Natural killer cell (primary cell): ENCODE measurements around the gene DCHS2. TPM values are rescaled to one million over a fixed set of nuclear protein-coding genes. Genes with fewer than 3 reads are reported as not detected.

ENCODE experiments used
- ATAC-seq, 3 donors: fragments of 150-1000 bp in 2 of 3; fragments of 200-7000 bp in 1 of 3; cut with Tn5 transposase; 1 replicate in 1 of 3; 2 replicates in 2 of 3; pipeline ENCODE4 v1.10.0; 2021; ENCODE audit warnings: mild to moderate bottlenecking in 2 of 3, moderate library complexity in 2 of 3
- DNase-seq, 2 donors: peaks; one replicate each; pipeline versions ENCODE4 v3.0.0 to v3.0.0-alpha.2; 2013 to 2021; ENCODE audit warnings: mixed read lengths in 1 of 2
- H3K27ac ChIP-seq: one replicate; pipeline ENCODE4 v1.5.1; 2013; ENCODE audit warnings: mild to moderate bottlenecking, low read length
- H3K27me3 ChIP-seq: one replicate; pipeline ENCODE4 v1.6.1; 2013; ENCODE audit warnings: low read length; ENCODE audit not compliant: control insufficient read depth, insufficient read depth
- H3K36me3 ChIP-seq: one replicate; pipeline ENCODE4 v1.6.1; 2013; ENCODE audit warnings: low read length; ENCODE audit not compliant: control insufficient read depth, insufficient read depth
- H3K4me1 ChIP-seq: one replicate; pipeline ENCODE4 v1.6.1; 2013; ENCODE audit warnings: low read length; ENCODE audit not compliant: control insufficient read depth, insufficient read depth
- H3K4me3 ChIP-seq: one replicate; pipeline ENCODE4 v1.5.1; 2013; ENCODE audit warnings: low read length
- H3K9me3 ChIP-seq: one replicate; pipeline ENCODE4 v1.6.1; 2013; ENCODE audit warnings: low read length; ENCODE audit not compliant: control insufficient read depth, insufficient read depth
- H3K27ac Mint-ChIP-seq, 2 donors: one replicate each; pipeline ENCODE4 v1.8.0; 2022; ENCODE audit warnings: mild to moderate bottlenecking in 2 of 2, mixed read lengths in 2 of 2, moderate library complexity in 1 of 2
- H3K27me3 Mint-ChIP-seq, 2 donors: one replicate each; pipeline ENCODE4 v1.8.0; 2022; ENCODE audit warnings: low read depth in 2 of 2, mixed read lengths in 2 of 2
- H3K36me3 Mint-ChIP-seq: one replicate; pipeline ENCODE4 v1.8.0; 2022; ENCODE audit warnings: mixed read lengths
- H3K4me1 Mint-ChIP-seq, 2 donors: one replicate each; pipeline ENCODE4 v1.8.0; 2022; ENCODE audit warnings: mixed read lengths in 2 of 2
- H3K4me3 Mint-ChIP-seq: one replicate; pipeline ENCODE4 v1.8.0; 2022; ENCODE audit warnings: mild to moderate bottlenecking, moderate library complexity, mixed read lengths
- H3K9me3 Mint-ChIP-seq, 2 donors: one replicate each; pipeline ENCODE4 v1.8.0; 2022; ENCODE audit warnings: mixed read lengths in 2 of 2
- WGBS: methylation state at CpG from one replicate; pipeline ENCODE4 v1.1.7; 2013; ENCODE audit warnings: missing lambda C conversion rate; ENCODE audit not compliant: insufficient coverage; 5-methylcytosine and 5-hydroxymethylcytosine counted together
- intact Hi-C: fragments of 100-400 bp; cut with micrococcal nuclease; formaldehyde crosslinking; loops from one replicate; pipeline ENCODE4 v1.14.2; 2022
- total RNA-seq, 4 donors: library from RNA; stranded (reverse); fragments of 120-200 nt in 1 of 4; gene quantifications; one replicate each; pipeline versions ENCODE4 v1.2.3 to v1.2.4, GENCODE V29; 2013 to 2022
- TF ChIP-seq, protein P1 (sequence below): fragments of 200-600 bp; IDR thresholded peaks from one replicate; pipeline ENCODE4 v1.8.0; 2022; ENCODE audit warnings: antibody characterized with exemption

Gene DCHS2
- total RNA-seq, 3 donors from 2014 or later (not counting 1 experiment from before 2014, with no cell fraction given), result not detected

DNA sequence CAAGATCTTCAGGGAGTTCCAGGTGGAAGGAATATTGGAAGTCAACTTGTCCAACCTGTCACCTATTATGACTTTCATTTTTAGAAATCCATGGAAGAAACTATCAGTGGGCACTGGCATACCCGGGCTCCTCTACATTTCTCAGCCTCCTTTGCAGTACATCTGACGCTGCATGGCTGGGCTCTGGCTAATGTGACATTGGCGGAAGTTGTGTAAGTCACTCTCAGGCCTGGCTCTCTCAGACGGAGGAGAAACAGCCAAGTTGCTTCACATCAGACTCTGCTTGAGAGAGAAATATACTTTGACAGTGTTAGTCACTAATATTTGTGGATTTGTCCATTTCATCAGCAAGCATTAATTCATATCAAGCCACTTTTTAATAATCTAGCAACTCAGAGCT, 4.5 kb downstream of the DCHS2 start:
- TF ChIP-seq, protein P1, sequence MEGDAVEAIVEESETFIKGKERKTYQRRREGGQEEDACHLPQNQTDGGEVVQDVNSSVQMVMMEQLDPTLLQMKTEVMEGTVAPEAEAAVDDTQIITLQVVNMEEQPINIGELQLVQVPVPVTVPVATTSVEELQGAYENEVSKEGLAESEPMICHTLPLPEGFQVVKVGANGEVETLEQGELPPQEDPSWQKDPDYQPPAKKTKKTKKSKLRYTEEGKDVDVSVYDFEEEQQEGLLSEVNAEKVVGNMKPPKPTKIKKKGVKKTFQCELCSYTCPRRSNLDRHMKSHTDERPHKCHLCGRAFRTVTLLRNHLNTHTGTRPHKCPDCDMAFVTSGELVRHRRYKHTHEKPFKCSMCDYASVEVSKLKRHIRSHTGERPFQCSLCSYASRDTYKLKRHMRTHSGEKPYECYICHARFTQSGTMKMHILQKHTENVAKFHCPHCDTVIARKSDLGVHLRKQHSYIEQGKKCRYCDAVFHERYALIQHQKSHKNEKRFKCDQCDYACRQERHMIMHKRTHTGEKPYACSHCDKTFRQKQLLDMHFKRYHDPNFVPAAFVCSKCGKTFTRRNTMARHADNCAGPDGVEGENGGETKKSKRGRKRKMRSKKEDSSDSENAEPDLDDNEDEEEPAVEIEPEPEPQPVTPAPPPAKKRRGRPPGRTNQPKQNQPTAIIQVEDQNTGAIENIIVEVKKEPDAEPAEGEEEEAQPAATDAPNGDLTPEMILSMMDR, result no peak
- H3K36me3 ChIP-seq, result no peaks in the 10 kb centered on the region
- H3K27me3 Mint-ChIP-seq, result peaks cover 18 to 31% of the 10 kb centered on the region in 2 donors
- no peaks in the 10 kb centered on the region for H3K9me3 ChIP-seq
- ATAC-seq (no peak), DNase-seq (no peak)
- no peaks in the 10 kb centered on the region for H3K9me3 Mint-ChIP-seq
- H3K4me3 Mint-ChIP-seq, result no peak overlapping the region
- H3K4me1 ChIP-seq, result peaks cover 13% of the 10 kb centered on the region
- peaks cover 13% of the 10 kb centered on the region for H3K27me3 ChIP-seq
- no peak overlapping the region for H3K4me3 ChIP-seq
- 78% methylated on average over 4 of the region's 4 CpGs for WGBS
- no peak overlapping the region for H3K27ac ChIP-seq
- H3K36me3 Mint-ChIP-seq, result no peaks in the 10 kb centered on the region
- H3K27ac Mint-ChIP-seq, result no peak overlapping the region
- H3K4me1 Mint-ChIP-seq, result no peaks in the 10 kb centered on the region
- intact Hi-C loops, result no loop called here

DNA sequence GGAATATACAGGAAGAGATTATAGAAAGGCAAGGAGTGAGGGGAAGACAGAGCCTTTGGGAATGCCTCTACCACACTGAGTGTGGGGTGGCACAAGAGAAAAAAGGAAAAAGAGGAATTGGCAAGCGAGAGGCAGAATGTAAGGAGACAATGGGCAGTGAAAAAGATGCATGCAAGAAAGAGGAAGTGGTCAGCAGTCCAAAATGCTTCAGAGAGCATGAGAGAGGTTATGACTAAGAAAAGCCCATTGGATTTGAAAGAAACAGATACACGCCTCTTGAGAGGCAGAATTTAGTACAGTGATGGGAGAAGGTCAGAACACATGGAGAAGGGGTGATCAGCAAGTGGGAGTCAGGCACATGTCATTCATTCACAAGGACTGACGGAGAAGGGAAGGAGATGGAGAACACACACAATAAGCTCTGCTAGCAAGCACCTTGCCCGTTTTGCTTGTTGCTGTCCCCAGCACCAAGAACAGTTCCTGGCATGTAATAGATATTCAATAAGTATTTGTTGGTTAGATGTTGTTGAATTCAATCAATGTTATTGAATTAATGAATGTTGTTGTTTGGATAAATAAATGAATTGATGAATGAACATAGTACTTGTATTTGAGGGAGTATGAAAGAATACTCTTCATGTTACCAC, 6.3 kb downstream of the DCHS2 start:
- no peaks in the 10 kb centered on the region for H3K4me1 Mint-ChIP-seq
- no peak overlapping the region for H3K27ac ChIP-seq
- TF ChIP-seq, protein P1, result no peak
- H3K27ac Mint-ChIP-seq, result no peak overlapping the region
- ATAC-seq (no peak), DNase-seq (no peak)
- no peaks in the 10 kb centered on the region for H3K9me3 Mint-ChIP-seq
- no peaks in the 10 kb centered on the region for H3K36me3 Mint-ChIP-seq
- no peaks in the 10 kb centered on the region for H3K36me3 ChIP-seq
- H3K9me3 ChIP-seq, result no peaks in the 10 kb centered on the region
- H3K27me3 ChIP-seq, result peaks cover 3% of the 10 kb centered on the region
- H3K4me1 ChIP-seq, result no peaks in the 10 kb centered on the region
- peaks cover 10 to 17% of the 10 kb centered on the region in 2 donors for H3K27me3 Mint-ChIP-seq
- H3K4me3 ChIP-seq, result no peak overlapping the region
- intact Hi-C loops, result no loop called here
- no peak overlapping the region for H3K4me3 Mint-ChIP-seq
- 37% methylated on average over 4 of the region's 4 CpGs for WGBS

DNA sequence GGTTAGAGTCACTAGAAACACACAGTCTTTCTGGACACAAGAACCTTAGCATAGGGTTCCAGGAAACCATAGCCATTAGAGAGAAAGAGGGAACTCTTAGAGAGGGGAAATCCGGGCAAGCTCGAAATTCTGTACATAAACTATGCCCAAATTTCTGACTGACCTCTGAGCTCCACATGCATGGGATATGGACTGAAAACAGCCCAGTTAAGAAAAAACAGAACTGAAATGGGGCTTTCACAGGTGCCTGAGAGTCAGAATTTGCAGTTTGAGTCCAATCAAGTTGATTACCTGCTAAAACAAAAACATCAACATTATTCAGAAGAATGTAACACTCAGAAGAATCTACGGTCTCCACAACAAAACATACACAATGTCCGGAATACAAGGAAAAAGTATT, 13.1 kb downstream of the DCHS2 start:
- Mint-ChIP-seq H3K27me3 (peaks cover 0 to 19% of the 10 kb centered on the region in 2 donors), H3K27ac (no peak overlapping the region), H3K36me3 (no peaks in the 10 kb centered on the region), H3K4me1 (no peaks in the 10 kb centered on the region), H3K4me3 (no peak overlapping the region), H3K9me3 (no peaks in the 10 kb centered on the region)
- TF ChIP-seq, protein P1, result no peak
- ATAC-seq (no peak), DNase-seq (no peak)
- Histone ChIP-seq H3K4me3 (no peak overlapping the region), H3K27me3 (peaks cover 2% of the 10 kb centered on the region), H3K27ac (no peak overlapping the region), H3K36me3 (no peaks in the 10 kb centered on the region), H3K9me3 (no peaks in the 10 kb centered on the region), H3K4me1 (no peaks in the 10 kb centered on the region)
- intact Hi-C loops, result no loop called here
- 86% methylated on average over 2 of the region's 4 CpGs for WGBS

DNA sequence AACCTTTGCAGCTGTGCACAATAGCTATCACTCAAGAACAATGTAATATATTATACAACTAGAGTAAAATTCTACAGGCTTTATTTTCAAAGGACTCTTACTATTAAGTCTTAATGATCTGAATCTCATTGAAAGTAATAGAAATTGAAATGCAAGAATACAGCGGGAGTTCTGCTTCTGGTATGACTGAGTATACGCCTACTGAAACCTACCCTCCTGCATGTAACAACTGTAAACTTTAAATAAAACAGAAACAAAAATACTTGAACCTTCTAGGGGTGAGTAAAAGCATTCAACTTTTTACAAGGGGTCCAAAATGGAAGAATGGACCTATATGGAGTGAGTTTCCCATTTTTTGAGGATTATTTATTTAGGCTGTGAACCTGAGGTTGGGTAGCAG, 13.5 kb downstream of the DCHS2 start:
- Histone ChIP-seq H3K4me3 (no peak overlapping the region), H3K27ac (no peak overlapping the region), H3K27me3 (peaks cover 2% of the 10 kb centered on the region), H3K4me1 (no peaks in the 10 kb centered on the region), H3K9me3 (no peaks in the 10 kb centered on the region), H3K36me3 (no peaks in the 10 kb centered on the region)
- H3K36me3 Mint-ChIP-seq, result no peaks in the 10 kb centered on the region
- intact Hi-C loops, result no loop called here
- DNase-seq (no peak), ATAC-seq (no peak)
- no peaks in the 10 kb centered on the region for H3K4me1 Mint-ChIP-seq
- WGBS, result 100% methylated on average over 2 of the region's 2 CpGs
- TF ChIP-seq, protein P1, result no peak
- no peak overlapping the region for H3K27ac Mint-ChIP-seq
- no peak overlapping the region for H3K4me3 Mint-ChIP-seq
- H3K9me3 Mint-ChIP-seq, result no peaks in the 10 kb centered on the region
- H3K27me3 Mint-ChIP-seq, result peaks cover 0 to 19% of the 10 kb centered on the region in 2 donors
